ENCODE measurements around the gene CALML6. TPM values are rescaled to one million over a fixed set of nuclear protein-coding genes. Genes with fewer than 3 reads are reported as not detected.

The CALML6 gene
- total RNA-seq, 1 experiment from 2014 or later, result 1.4 TPM

- intact Hi-C loops (cut with micrococcal nuclease; ENCODE audit: unreplicated experiment), result no loop called here
- H3K27me3 ChIP-seq (replicated peaks; ENCODE audit: control insufficient read depth, insufficient read depth, low read length), result no peaks in the 10 kb centered on the region
Observed at GRCh38 chr1:1921901-1922701, 7.0 kb downstream of the CALML6 start.

GRCh38 chr1:1922702-1922955 lies 7.6 kb downstream of the CALML6 start:
- H3K4me1 Mint-ChIP-seq (ENCODE audit: low read depth, unreplicated experiment), result no peaks in the 10 kb centered on the region
- no TSS peak for BruUV-seq (replicated peaks)
- H3K4me3 Mint-ChIP-seq (ENCODE audit: unreplicated experiment), result no peak overlapping the region
- ChIA-PET CTCF (interaction anchor here (1.0 kb wide), 2 partner anchors 14 to 123 kb away, joined by 4 read pairs; no protein-coding TSS in a partner anchor), POLR2A (no interaction called here)
- DNase-seq, result no peak
- no peaks in the 10 kb centered on the region for H3K9me3 Mint-ChIP-seq (ENCODE audit: unreplicated experiment)
- intact Hi-C loops (cut with micrococcal nuclease; ENCODE audit: unreplicated experiment), result no loop called here
- no peaks in the 10 kb centered on the region for H3K27me3 ChIP-seq (replicated peaks; ENCODE audit: control insufficient read depth, insufficient read depth, low read length)
- peaks cover 5% of the 10 kb centered on the region for H3K36me3 Mint-ChIP-seq (ENCODE audit: insufficient read depth, unreplicated experiment)
- no peak overlapping the region for H3K27ac Mint-ChIP-seq (ENCODE audit: unreplicated experiment)
- H3K4me1 ChIP-seq, result peaks cover 20% of the 10 kb centered on the region; the same call in 1 of the 2 replicates
- no peaks in the 10 kb centered on the region for H3K27me3 Mint-ChIP-seq (ENCODE audit: insufficient read depth, unreplicated experiment)
- H3K4me3 ChIP-seq (ENCODE audit: low read depth, low read length), result no peak overlapping the region
- no peak for TF ChIP-seq CTCF (IDR thresholded peaks at IDR 0.05; ENCODE audit: insufficient read depth in 1 of 2, low read depth in 1 of 2, low read length in 1 of 2, severe bottlenecking in 1 of 2, unreplicated experiment in 1 of 2)
- no peaks in the 10 kb centered on the region for H3K36me3 ChIP-seq (ENCODE audit: control insufficient read depth, insufficient read depth, low read length)
- no peaks in the 10 kb centered on the region for H3K9me3 ChIP-seq

More at GRCh38 chr1:1921901-1922701, 7.0 kb downstream of the CALML6 start:
- CTCF ChIA-PET, result interaction anchor here (1.0 kb wide), 1 partner anchor 13 kb away, joined by 4 read pairs; no protein-coding TSS in a partner anchor
- no peak for TF ChIP-seq CTCF (IDR thresholded peaks at IDR 0.05; ENCODE audit: insufficient read depth in 1 of 2, low read depth in 1 of 2, low read length in 1 of 2, severe bottlenecking in 1 of 2, unreplicated experiment in 1 of 2)
- Mint-ChIP-seq H3K9me3 (ENCODE audit: unreplicated experiment) (no peaks in the 10 kb centered on the region), H3K27me3 (ENCODE audit: insufficient read depth, unreplicated experiment) (no peaks in the 10 kb centered on the region), H3K27ac (ENCODE audit: unreplicated experiment) (no peak overlapping the region), H3K4me3 (ENCODE audit: unreplicated experiment) (no peak overlapping the region), H3K4me1 (ENCODE audit: low read depth, unreplicated experiment) (no peaks in the 10 kb centered on the region), H3K36me3 (ENCODE audit: insufficient read depth, unreplicated experiment) (peaks cover 5% of the 10 kb centered on the region)
- Histone ChIP-seq H3K36me3 (ENCODE audit: control insufficient read depth, insufficient read depth, low read length) (no peaks in the 10 kb centered on the region), H3K9me3 (no peaks in the 10 kb centered on the region), H3K4me1 (peaks cover 20% of the 10 kb centered on the region; the same call in 1 of the 2 replicates), H3K4me3 (ENCODE audit: low read depth, low read length) (no peak overlapping the region)
- no peak for DNase-seq
- no TSS peak for BruUV-seq (replicated peaks)
- POLR2A ChIA-PET, result interaction anchor here (0.6 kb wide), 1 partner anchor 13 kb away, joined by 5 read pairs; no protein-coding TSS in a partner anchor

- no peaks in the 10 kb centered on the region for H3K27me3 Mint-ChIP-seq (ENCODE audit: insufficient read depth, unreplicated experiment)
- no peaks in the 10 kb centered on the region for H3K9me3 Mint-ChIP-seq (ENCODE audit: unreplicated experiment)
- Histone ChIP-seq H3K4me3 (ENCODE audit: low read depth, low read length) (no peak overlapping the region), H3K27me3 (replicated peaks; ENCODE audit: control insufficient read depth, insufficient read depth, low read length) (no peaks in the 10 kb centered on the region), H3K4me1 (peaks cover 14% of the 10 kb centered on the region; the same call in 1 of the 2 replicates), H3K9me3 (no peaks in the 10 kb centered on the region), H3K36me3 (ENCODE audit: control insufficient read depth, insufficient read depth, low read length) (no peaks in the 10 kb centered on the region)
- ChIA-PET CTCF (interaction anchor here (1.0 kb wide), 2 partner anchors 14 to 123 kb away, joined by 4 read pairs; no protein-coding TSS in a partner anchor), POLR2A (no interaction called here)
- no peak overlapping the region for H3K4me3 Mint-ChIP-seq (ENCODE audit: unreplicated experiment)
- TF ChIP-seq CTCF (IDR thresholded peaks at IDR 0.05; ENCODE audit: insufficient read depth in 1 of 2, low read depth in 1 of 2, low read length in 1 of 2, severe bottlenecking in 1 of 2, unreplicated experiment in 1 of 2), result no peak
- DNase-seq, result peak; percentile 49 to 75
- intact Hi-C loops (cut with micrococcal nuclease; ENCODE audit: unreplicated experiment), result no loop called here
- no TSS peak for BruUV-seq (replicated peaks)
- peaks cover 5% of the 10 kb centered on the region for H3K36me3 Mint-ChIP-seq (ENCODE audit: insufficient read depth, unreplicated experiment)
- H3K27ac Mint-ChIP-seq (ENCODE audit: unreplicated experiment), result no peak overlapping the region
- no peaks in the 10 kb centered on the region for H3K4me1 Mint-ChIP-seq (ENCODE audit: low read depth, unreplicated experiment)
Observed at GRCh38 chr1:1922956-1923833, 8.1 kb downstream of the CALML6 start.
